Measurements from ENCODE around the gene ARID3A.
A peak's percentile ranks its signal among the peaks of the same experiment; 100 is the strongest.
"Not testable (repeated sequence)": the region's sequence is repeated elsewhere in the genome, so short reads cannot be mapped to it uniquely, and the experiment has no call there.

ARID3A gene

GRCh38 chr19:925526-926322 is at the start of gene ARID3A:
TSS of gene ARID3A (plus strand) at chr19:926035. CDS start at chr19:929529, 3,494 bp downstream.
- DNase-seq (ENCODE audit: low read depth): peak; percentile 55

GRCh38 chr19:876089-876488 is 49.7 kb upstream of the ARID3A start:
- no peak for DNase-seq (ENCODE audit: low read depth)

- no peak for DNase-seq (ENCODE audit: low read depth)
Measured at GRCh38 chr19:876780-877314, 49.0 kb upstream of the ARID3A start.

- DNase-seq (ENCODE audit: low read depth): not testable (repeated sequence)
Measured at GRCh38 chr19:877992-878660, 47.7 kb upstream of the ARID3A start.

- not testable (repeated sequence) for DNase-seq (ENCODE audit: low read depth)
Measured at GRCh38 chr19:878751-879561, 46.9 kb upstream of the ARID3A start.

- no peak for DNase-seq (ENCODE audit: low read depth)
Measured at GRCh38 chr19:879711-880438, 46.0 kb upstream of the ARID3A start.

GRCh38 chr19:881385-882071 is 44.3 kb upstream of the ARID3A start:
- DNase-seq (ENCODE audit: low read depth): no peak

- no peak for DNase-seq (ENCODE audit: low read depth)
Measured at GRCh38 chr19:882871-883497, 42.9 kb upstream of the ARID3A start.

- DNase-seq (ENCODE audit: low read depth): no peak
Measured at GRCh38 chr19:883661-884211, 42.1 kb upstream of the ARID3A start.

GRCh38 chr19:884420-885211 is 41.2 kb upstream of the ARID3A start:
- DNase-seq (ENCODE audit: low read depth): no peak

- no peak for DNase-seq (ENCODE audit: low read depth)
Measured at GRCh38 chr19:885536-886224, 40.2 kb upstream of the ARID3A start.

GRCh38 chr19:887072-887471 is 38.8 kb upstream of the ARID3A start:
- no peak for DNase-seq (ENCODE audit: low read depth)

- no peak for DNase-seq (ENCODE audit: low read depth)
Measured at GRCh38 chr19:887599-887998, 38.2 kb upstream of the ARID3A start.

GRCh38 chr19:888581-889385 is 37.1 kb upstream of the ARID3A start:
- no peak for DNase-seq (ENCODE audit: low read depth)

- DNase-seq (ENCODE audit: low read depth): no peak
Measured at GRCh38 chr19:889662-890295, 36.1 kb upstream of the ARID3A start.

GRCh38 chr19:890831-891230 is 35.0 kb upstream of the ARID3A start:
- no peak for DNase-seq (ENCODE audit: low read depth)

- DNase-seq (ENCODE audit: low read depth): not testable (repeated sequence)
Measured at GRCh38 chr19:891421-892200, 34.2 kb upstream of the ARID3A start.
